IMR-90 (cell line): Measurements from ENCODE around the gene CD86. TPM values are rescaled to one million over a fixed set of nuclear protein-coding genes. Genes with fewer than 3 reads are reported as not detected.

Source experiments
- ATAC-seq: fragments of 200-7000 bp; cut with Tn5 transposase; 2 replicates; pipeline ENCODE4 v1.9.1; 2020; ENCODE audit warnings: low read depth, mild to moderate bottlenecking, moderate library complexity
- BruUV-seq: library from RNA; stranded (reverse); fragments of 400-500 nt; replicated peaks from 2 replicates; lab custom pipeline; 2021; lab: Mats Ljungman, UMichigan
- CTCF ChIA-PET: fragments of 300-600 bp; formaldehyde crosslinking; extraction: SDS; loops from one replicate; lab custom pipeline; 2021; ENCODE audit warnings: antibody characterized with exemption; lab: Yijun Ruan, JAX
- POLR2A ChIA-PET: fragments of 300-600 bp; sonication (Branson Sonifier 250); formaldehyde crosslinking; loops from one replicate; lab custom pipeline; 2022; ENCODE audit warnings: antibody characterized with exemption; ENCODE audit not compliant: unreplicated experiment; lab: Charles Lee
- DNase-seq: peaks from one replicate; pipeline ENCODE4 v3.0.0; 2013
- H2AFZ ChIP-seq: replicated peaks from 2 replicates; pipeline ENCODE3; 2013; ENCODE audit warnings: low read length, mild to moderate bottlenecking; ENCODE audit not compliant: poor library complexity
- H2AK5ac ChIP-seq: 2 replicates; pipeline ENCODE4 v1.6.1; 2013; ENCODE audit warnings: low read depth, low read length, inconsistent platforms
- H2AK9ac ChIP-seq: replicated peaks from 2 replicates; pipeline ENCODE3; 2013; ENCODE audit warnings: mild to moderate bottlenecking, low read depth, low read length, moderate library complexity; ENCODE audit not compliant: poor library complexity
- H2BK120ac ChIP-seq: 2 replicates; pipeline ENCODE4 v1.6.1; 2013; ENCODE audit warnings: low read depth, low read length, inconsistent platforms
- H2BK15ac ChIP-seq: 3 replicates; pipeline ENCODE4 v1.6.1; 2013; ENCODE audit warnings: low read depth, low read length, inconsistent platforms
- H2BK20ac ChIP-seq: 2 replicates; pipeline ENCODE4 v1.6.1; 2013; ENCODE audit warnings: low read depth, mild to moderate bottlenecking, inconsistent platforms, low read length, moderate library complexity
- H2BK5ac ChIP-seq: 2 replicates; pipeline ENCODE4 v1.6.1; 2013; ENCODE audit warnings: mild to moderate bottlenecking, low read depth, low read length, inconsistent platforms; ENCODE audit not compliant: poor library complexity, severe bottlenecking
- H3K14ac ChIP-seq: replicated peaks from 2 replicates; pipeline ENCODE4 v1.6.1; 2013; ENCODE audit warnings: low read depth, low read length, inconsistent platforms
- H3K18ac ChIP-seq: 2 replicates; pipeline ENCODE4 v1.6.1; 2013; ENCODE audit warnings: low read depth, low read length, control low read depth
- H3K23ac ChIP-seq: 2 replicates; pipeline ENCODE4 v1.6.1; 2013; ENCODE audit warnings: low read depth, low read length, inconsistent platforms
- H3K27ac ChIP-seq: 2 replicates; pipeline ENCODE4 v1.5.1; 2013; ENCODE audit warnings: mild to moderate bottlenecking, control low read depth, low read length; ENCODE audit not compliant: insufficient read depth
- H3K27me3 ChIP-seq: 2 replicates; pipeline ENCODE4 v1.6.1; 2013; ENCODE audit warnings: low read length; ENCODE audit not compliant: control insufficient read depth, insufficient read depth
- H3K36me3 ChIP-seq: 2 replicates; pipeline ENCODE4 v1.6.1; 2013; ENCODE audit warnings: low read length, mixed read lengths; ENCODE audit not compliant: control insufficient read depth, insufficient read depth
- H3K4ac ChIP-seq: 2 replicates; pipeline ENCODE4 v1.6.1; 2013; ENCODE audit warnings: low read depth, low read length, inconsistent platforms
- H3K4me1 ChIP-seq: 2 replicates; pipeline ENCODE4 v1.6.1; 2013; ENCODE audit warnings: low read length, mixed read lengths; ENCODE audit not compliant: control insufficient read depth, insufficient read depth
- H3K4me2 ChIP-seq: 2 replicates; pipeline ENCODE4 v1.6.1; 2013; ENCODE audit warnings: low read depth, mild to moderate bottlenecking, control low read depth, low read length, moderate library complexity
- H3K4me3 ChIP-seq: 2 replicates; pipeline ENCODE4 v1.5.1; 2013; ENCODE audit warnings: low read depth, mild to moderate bottlenecking, control low read depth, low read length, moderate library complexity; ENCODE audit not compliant: insufficient read depth
- H3K56ac ChIP-seq: 2 replicates; pipeline ENCODE4 v1.6.1; 2013; ENCODE audit warnings: low read length, inconsistent platforms; ENCODE audit not compliant: insufficient read depth; ENCODE audit errors: extremely low read depth
- H3K79me1 ChIP-seq, 2 experiments: 2 replicates each; pipeline ENCODE4 v1.6.1; 2013; ENCODE audit warnings: low read length in 2 of 2, inconsistent platforms in 1 of 2, low read depth in 1 of 2
- H3K9ac ChIP-seq: 2 replicates; pipeline ENCODE4 v1.6.1; 2013; ENCODE audit warnings: low read depth, low read length, control low read depth
- H3K9me1 ChIP-seq: 2 replicates; pipeline ENCODE4 v1.6.1; 2013; ENCODE audit warnings: low read length, inconsistent platforms; ENCODE audit not compliant: insufficient read depth
- H3K9me3 ChIP-seq: 2 replicates; pipeline ENCODE4 v1.6.1; 2013; ENCODE audit warnings: low read length; ENCODE audit not compliant: control insufficient read depth, insufficient read depth
- H4K20me1 ChIP-seq: 2 replicates; pipeline ENCODE4 v1.6.1; 2013; ENCODE audit warnings: low read length, inconsistent platforms; ENCODE audit not compliant: insufficient read depth
- H4K5ac ChIP-seq: 2 replicates; pipeline ENCODE4 v1.6.1; 2013; ENCODE audit warnings: mild to moderate bottlenecking, low read depth, low read length, control low read depth
- H4K8ac ChIP-seq, 2 experiments: 2 replicates each; pipeline ENCODE4 v1.6.1; 2013; ENCODE audit warnings: low read depth in 2 of 2, low read length in 2 of 2, control low read depth in 1 of 2, inconsistent platforms in 1 of 2
- H4K91ac ChIP-seq: 2 replicates; pipeline ENCODE4 v1.6.1; 2013; ENCODE audit warnings: low read depth, low read length, inconsistent platforms; ENCODE audit not compliant: insufficient read depth
- BHLHE40 ChIP-seq: fragments of 150-350 bp; IDR thresholded peaks from 2 replicates; pipeline ENCODE4 v1.6.1; 2016; ENCODE audit warnings: mild to moderate bottlenecking, low read depth, low read length
- CEBPB ChIP-seq: IDR thresholded peaks from 2 replicates; pipeline ENCODE4 v1.6.1; 2012; ENCODE audit warnings: low read depth, low read length, improper control_type of control experiment
- CHD1 ChIP-seq: IDR thresholded peaks from 2 replicates; pipeline ENCODE4 v1.6.1; 2012; ENCODE audit warnings: low read depth, low read length, improper control_type of control experiment
- CTCF ChIP-seq: conservative IDR thresholded peaks from 2 replicates; pipeline ENCODE4 v1.5.1; 2012; ENCODE audit warnings: mild to moderate bottlenecking, low read depth, low read length, improper control_type of control experiment
- FOS ChIP-seq: fragments of 150-350 bp; IDR thresholded peaks from 2 replicates; pipeline ENCODE4 v1.6.1; 2016; ENCODE audit warnings: low read depth, low read length
- MAFK ChIP-seq: IDR thresholded peaks from 2 replicates; pipeline ENCODE4 v1.6.1; 2012; ENCODE audit warnings: low read depth, low read length, improper control_type of control experiment
- MAZ ChIP-seq: IDR thresholded peaks from 2 replicates; pipeline ENCODE4 v1.6.1; 2012; ENCODE audit warnings: low read depth, mild to moderate bottlenecking, low read length, improper control_type of control experiment, moderate library complexity, borderline replicate concordance
- MXI1 ChIP-seq: IDR thresholded peaks from 2 replicates; pipeline ENCODE4 v1.6.1; 2012; ENCODE audit warnings: low read depth, mild to moderate bottlenecking, low read length, moderate library complexity, borderline replicate concordance
- NFE2L2 ChIP-seq: fragments of 150-350 bp; IDR thresholded peaks from 2 replicates; pipeline ENCODE4 v1.6.1; 2016; ENCODE audit warnings: low read depth, mild to moderate bottlenecking, low read length
- POLR2A ChIP-seq: IDR thresholded peaks from 2 replicates; pipeline ENCODE4 v1.6.1; 2012; ENCODE audit warnings: mild to moderate bottlenecking, low read depth, low read length
- RAD21 ChIP-seq: IDR thresholded peaks from 2 replicates; pipeline ENCODE4 v1.6.1; 2012; ENCODE audit warnings: low read length, improper control_type of control experiment
- RCOR1 ChIP-seq: IDR thresholded peaks from 2 replicates; pipeline ENCODE4 v1.6.1; 2012; ENCODE audit warnings: mild to moderate bottlenecking, low read length, improper control_type of control experiment; ENCODE audit not compliant: insufficient replicate concordance
- RFX5 ChIP-seq: IDR thresholded peaks from 2 replicates; pipeline ENCODE4 v1.8.0; 2012; ENCODE audit warnings: low read depth, mild to moderate bottlenecking, low read length, moderate library complexity
- SMC3 ChIP-seq: fragments of 150-350 bp; IDR thresholded peaks from 2 replicates; pipeline ENCODE4 v1.6.1; 2016; ENCODE audit warnings: low read depth, mild to moderate bottlenecking, antibody characterized with exemption, low read length, moderate library complexity
- USF2 ChIP-seq: fragments of 150-350 bp; IDR thresholded peaks from 2 replicates; pipeline ENCODE4 v1.6.1; 2017; ENCODE audit warnings: mild to moderate bottlenecking, antibody characterized with exemption, low read length, low read depth
- WGBS, 2 experiments: methylation state at CpG; one replicate each; pipeline versions ENCODE4 v1.1.5 to v1.1.7; 2013; ENCODE audit warnings: missing lambda C conversion rate in 2 of 2; ENCODE audit not compliant: insufficient read length in 1 of 2; ENCODE audit errors: extremely low coverage in 2 of 2; 5-methylcytosine and 5-hydroxymethylcytosine counted together
- dilution Hi-C: fragments of 300-500 bp; cut with HindIII; formaldehyde crosslinking; loops from one replicate; pipeline ENCODE4 v1.14.3; 2018; ENCODE audit warnings: low sequenced_read_pairs; ENCODE audit not compliant: unreplicated experiment
- in situ Hi-C: fragments of 300-500 bp; cut with MboI; formaldehyde crosslinking; loops from 3 replicates; pipeline ENCODE4 v1.14.3; 2019; ENCODE audit warnings: low sequenced_read_pairs, inconsistent platforms, mixed read lengths
- intact Hi-C: fragments of 100-400 bp; cut with micrococcal nuclease; formaldehyde crosslinking; loops from 2 replicates; pipeline ENCODE4 v1.10.0; 2022
- polyA plus RNA-seq, 3 experiments: library from polyadenylated mRNA; depleted of rRNA; stranded (reverse); fragments of >200 nt; gene quantifications; 2 replicates each; pipeline ENCODE4 v1.2.3, GENCODE V29; 2012; ENCODE audit warnings: low replicate concordance in 1 of 3
- total RNA-seq: library from RNA; depleted of rRNA; stranded (reverse); fragments of >200 nt; gene quantifications from 2 replicates; pipeline ENCODE4 v1.2.3, GENCODE V29; 2012
- TF ChIP-seq, protein P1 (sequence below): fragments of 150-350 bp; IDR thresholded peaks from 2 replicates; pipeline ENCODE4 v1.6.1; 2016; ENCODE audit warnings: low read depth, mild to moderate bottlenecking, low read length, moderate library complexity, borderline replicate concordance

CD86 gene
- total and polyA plus RNA-seq, 2 of the 4 experiments (the other 2 are of a cell fraction), result not detected

- Histone ChIP-seq H3K27me3 (peaks cover 21% of the 10 kb centered on the region), H4K20me1 (no peaks in the 10 kb centered on the region), H3K56ac (no peak within 1 kb of the TSS), H3K4me3 (no peak within 1 kb of the TSS), H3K4me2 (no peak within 1 kb of the TSS; the same call in 1 of the 2 replicates), H4K5ac (no peak within 1 kb of the TSS), H3K27ac (no peak within 1 kb of the TSS), H4K8ac (no peak within 1 kb of the TSS), H4K91ac (no peak within 1 kb of the TSS), H3K18ac (no peak within 1 kb of the TSS), H3K9ac (no peak within 1 kb of the TSS), H2AK9ac (no peak within 1 kb of the TSS), H3K4ac (no peak within 1 kb of the TSS), H3K23ac (no peak within 1 kb of the TSS), H3K14ac (no peak within 1 kb of the TSS), H3K9me1 (no peaks in the 10 kb centered on the region), H3K4me1 (no peaks in the 10 kb centered on the region), H2BK120ac (no peak within 1 kb of the TSS), H3K9me3 (no peaks in the 10 kb centered on the region), H3K36me3 (no peaks in the 10 kb centered on the region), H2AK5ac (no peak within 1 kb of the TSS), H3K79me1 (no peaks in the 10 kb centered on the region), H2BK20ac (no peak within 1 kb of the TSS), H2BK15ac (no peak within 1 kb of the TSS), H2AFZ (peak within 1 kb of the TSS; percentile 37), H2BK5ac (no peak within 1 kb of the TSS)
- POLR2A ChIA-PET, result no interaction called here
- CTCF ChIA-PET, result no interaction called here
- no CpG with 5 or more reads among the region's 43 CpGs for WGBS, 2 experiments
- intact Hi-C loops, result no loop called here
- in situ Hi-C loops, result no loop called here
- no peak for DNase-seq
- ATAC-seq, result no peak
- dilution Hi-C loops, result no loop called here
- BruUV-seq, result no TSS peak
- TF ChIP-seq MAFK (no peak), MXI1 (no peak), RFX5 (no peak), CTCF (no peak), CHD1 (no peak), RCOR1 (no peak), NFE2L2 (no peak), CEBPB (no peak), USF2 (no peak), FOS (no peak), BHLHE40 (no peak), MAZ (no peak), SMC3 (no peak), POLR2A (no peak), RAD21 (no peak)
- TF ChIP-seq, protein P1, sequence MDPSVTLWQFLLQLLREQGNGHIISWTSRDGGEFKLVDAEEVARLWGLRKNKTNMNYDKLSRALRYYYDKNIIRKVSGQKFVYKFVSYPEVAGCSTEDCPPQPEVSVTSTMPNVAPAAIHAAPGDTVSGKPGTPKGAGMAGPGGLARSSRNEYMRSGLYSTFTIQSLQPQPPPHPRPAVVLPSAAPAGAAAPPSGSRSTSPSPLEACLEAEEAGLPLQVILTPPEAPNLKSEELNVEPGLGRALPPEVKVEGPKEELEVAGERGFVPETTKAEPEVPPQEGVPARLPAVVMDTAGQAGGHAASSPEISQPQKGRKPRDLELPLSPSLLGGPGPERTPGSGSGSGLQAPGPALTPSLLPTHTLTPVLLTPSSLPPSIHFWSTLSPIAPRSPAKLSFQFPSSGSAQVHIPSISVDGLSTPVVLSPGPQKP, result no peak
These were observed 33.3 kb upstream of the CD86 start, which contains the start of gene ILDR1 for GRCh38 chr3:122021811-122022401. TSS of gene ILDR1 (minus strand) at chr3:122022247. CDS start at chr3:122022077, 170 bp downstream.
